ENCODE data around the gene REG1B. TPM values are rescaled to one million over a fixed set of nuclear protein-coding genes. Genes with fewer than 3 reads are reported as not detected.

REG1B gene
- total RNA-seq, 1 donor from 2014 or later = not detected

DNA sequence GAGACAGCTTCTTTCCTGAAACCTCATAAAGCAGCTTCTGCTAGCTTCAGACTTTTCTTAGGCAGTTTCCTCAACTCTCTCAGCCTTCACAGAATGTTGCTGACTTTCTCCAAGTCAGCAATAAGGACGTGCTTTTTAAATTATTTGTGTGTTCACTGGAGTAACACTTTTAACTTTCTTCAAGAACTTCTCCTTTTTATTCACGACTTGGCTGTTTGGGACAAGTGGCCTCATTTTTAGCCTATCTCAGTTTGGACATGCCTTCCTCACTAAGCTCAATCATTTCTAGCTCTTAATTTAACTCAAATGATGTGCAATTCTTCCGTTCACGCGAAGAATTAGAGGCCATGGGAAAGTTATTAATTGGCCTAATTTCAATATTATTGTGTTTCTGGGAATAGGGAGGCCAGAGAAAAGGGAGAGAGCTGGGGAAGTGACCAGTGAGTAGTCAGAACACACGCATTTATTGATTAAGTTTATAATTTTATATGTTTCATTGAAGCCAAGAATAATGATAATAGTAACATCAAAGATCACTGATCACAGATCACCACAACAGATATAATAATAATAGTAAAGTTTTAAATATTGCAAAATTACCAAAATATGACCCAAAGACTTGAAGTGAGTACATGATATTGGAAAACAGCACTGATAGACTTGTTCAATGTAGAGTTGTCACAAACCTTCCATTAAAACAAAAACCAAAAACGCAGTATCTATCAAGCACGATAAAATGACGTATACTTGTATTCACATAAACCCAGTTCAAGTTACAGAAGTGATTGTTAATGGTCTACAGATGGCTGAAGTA, 37.3 kb upstream of the REG1B start:
- H3K9ac ChIP-seq = no peak overlapping the region
- H3K36me3 ChIP-seq = no peaks in the 10 kb centered on the region
- no peak overlapping the region for H3K4me2 ChIP-seq
- no peaks in the 10 kb centered on the region for H3K9me3 ChIP-seq (ENCODE audit: low read depth)
- TF ChIP-seq EZH2phosphoT487 (IDR thresholded peaks at IDR 0.05) (no peak), EZH2 (IDR thresholded peaks at IDR 0.05) (no peak)
- TF ChIP-seq, protein P1, sequence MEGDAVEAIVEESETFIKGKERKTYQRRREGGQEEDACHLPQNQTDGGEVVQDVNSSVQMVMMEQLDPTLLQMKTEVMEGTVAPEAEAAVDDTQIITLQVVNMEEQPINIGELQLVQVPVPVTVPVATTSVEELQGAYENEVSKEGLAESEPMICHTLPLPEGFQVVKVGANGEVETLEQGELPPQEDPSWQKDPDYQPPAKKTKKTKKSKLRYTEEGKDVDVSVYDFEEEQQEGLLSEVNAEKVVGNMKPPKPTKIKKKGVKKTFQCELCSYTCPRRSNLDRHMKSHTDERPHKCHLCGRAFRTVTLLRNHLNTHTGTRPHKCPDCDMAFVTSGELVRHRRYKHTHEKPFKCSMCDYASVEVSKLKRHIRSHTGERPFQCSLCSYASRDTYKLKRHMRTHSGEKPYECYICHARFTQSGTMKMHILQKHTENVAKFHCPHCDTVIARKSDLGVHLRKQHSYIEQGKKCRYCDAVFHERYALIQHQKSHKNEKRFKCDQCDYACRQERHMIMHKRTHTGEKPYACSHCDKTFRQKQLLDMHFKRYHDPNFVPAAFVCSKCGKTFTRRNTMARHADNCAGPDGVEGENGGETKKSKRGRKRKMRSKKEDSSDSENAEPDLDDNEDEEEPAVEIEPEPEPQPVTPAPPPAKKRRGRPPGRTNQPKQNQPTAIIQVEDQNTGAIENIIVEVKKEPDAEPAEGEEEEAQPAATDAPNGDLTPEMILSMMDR (IDR thresholded peaks at IDR 0.05) = no peak
- no peaks in the 10 kb centered on the region for H4K20me1 ChIP-seq (ENCODE audit: low read depth)
- Mint-ChIP-seq H3K27me3 (ENCODE audit: insufficient read depth, low read depth) (peaks cover 2% of the 10 kb centered on the region), H3K4me3 (no peak overlapping the region), H3K4me1 (peaks cover 8% of the 10 kb centered on the region), H3K27ac (no peak overlapping the region), H3K36me3 (no peaks in the 10 kb centered on the region), H3K9me3 (no peaks in the 10 kb centered on the region)
- H2AFZ ChIP-seq (replicated peaks) = no peak overlapping the region
- no peaks in the 10 kb centered on the region for H3K4me1 ChIP-seq
- H3F3A ChIP-seq (ENCODE audit: low read depth) = no peaks in the 10 kb centered on the region
- H3K4me3 ChIP-seq = no peak overlapping the region
- H3K27ac ChIP-seq = no peak overlapping the region
- DNase-seq (ENCODE audit: low spot score) = no peak
- no peaks in the 10 kb centered on the region for H3K79me2 ChIP-seq (ENCODE audit: low read depth)
- no peaks in the 10 kb centered on the region for H3K27me3 ChIP-seq

DNA sequence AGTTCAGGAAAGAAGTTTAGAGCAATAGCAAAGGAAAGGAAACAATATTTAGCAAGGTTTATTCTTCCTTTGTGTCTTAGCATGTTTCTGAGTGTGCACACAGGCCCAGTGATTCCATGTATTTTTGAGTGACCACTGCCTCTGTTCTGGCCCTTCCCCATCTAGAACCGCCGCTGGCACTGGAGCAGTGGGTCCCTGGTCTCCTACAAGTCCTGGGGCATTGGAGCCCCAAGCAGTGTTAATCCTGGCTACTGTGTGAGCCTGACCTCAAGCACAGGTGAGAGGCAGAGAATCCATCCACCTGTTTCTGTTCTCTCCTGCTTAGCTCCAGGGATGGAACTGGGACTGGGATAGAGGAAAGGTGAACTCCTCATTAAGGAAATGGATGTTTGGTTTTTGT, 34.9 kb upstream of the REG1B start:
- no peaks in the 10 kb centered on the region for H3K27me3 Mint-ChIP-seq (ENCODE audit: insufficient read depth, low read depth)
- peaks cover 2% of the 10 kb centered on the region for H3K9me3 Mint-ChIP-seq

DNA sequence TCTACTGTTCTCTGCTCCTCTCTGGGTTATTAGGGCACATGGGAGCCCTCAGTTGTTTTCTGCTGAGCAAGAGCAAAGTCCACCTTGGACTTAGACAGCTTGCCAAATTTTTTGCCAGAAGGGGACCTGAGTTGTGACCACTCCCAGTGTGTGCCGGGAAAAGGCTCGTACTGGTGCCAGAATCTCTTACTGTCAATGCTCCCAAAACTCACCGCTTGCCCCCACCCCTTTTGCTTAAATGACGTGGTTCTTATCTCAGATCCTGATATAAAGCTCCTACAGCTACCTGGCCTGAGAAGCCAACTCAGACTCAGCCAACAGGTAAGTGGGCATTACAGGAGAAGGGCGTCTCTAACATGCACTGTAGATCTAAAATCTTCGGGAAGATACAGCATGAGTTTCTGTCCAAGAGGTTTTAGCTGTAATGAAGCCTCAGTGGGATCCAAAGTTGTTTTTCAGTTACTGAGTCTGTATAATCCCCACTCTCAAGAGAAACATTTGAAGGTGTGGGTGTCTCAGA, 32.5 kb upstream of the REG1B start, which contains the start of gene REG1A:
REG1A (plus strand) TSS at position 295 of the 520 bp plus-strand sequence. CDS start 374 bp downstream, outside the sequence.
- no peaks in the 10 kb centered on the region for H3K79me2 ChIP-seq (ENCODE audit: low read depth)
- Mint-ChIP-seq H3K4me3 (no peak within 1 kb of the TSS), H3K36me3 (no peaks in the 10 kb centered on the region), H3K27me3 (ENCODE audit: insufficient read depth, low read depth) (no peaks in the 10 kb centered on the region), H3K9me3 (peaks cover 2% of the 10 kb centered on the region), H3K27ac (no peak within 1 kb of the TSS), H3K4me1 (no peaks in the 10 kb centered on the region)
- H3K27me3 ChIP-seq = no peaks in the 10 kb centered on the region
- no peak within 1 kb of the TSS for H3K27ac ChIP-seq
- peak within 1 kb of the TSS; percentile 10 for H2AFZ ChIP-seq (replicated peaks)
- no peak within 1 kb of the TSS for H3K9ac ChIP-seq
- no peak within 1 kb of the TSS for H3K4me2 ChIP-seq
- TF ChIP-seq EZH2 (IDR thresholded peaks at IDR 0.05) (no peak), EZH2phosphoT487 (IDR thresholded peaks at IDR 0.05) (no peak)
- TF ChIP-seq, protein P1 (IDR thresholded peaks at IDR 0.05) = no peak
- H3K4me1 ChIP-seq = no peaks in the 10 kb centered on the region
- H3K4me3 ChIP-seq = no peak within 1 kb of the TSS
- H3K36me3 ChIP-seq = no peaks in the 10 kb centered on the region
- DNase-seq (ENCODE audit: low spot score) = no peak
- no peaks in the 10 kb centered on the region for H4K20me1 ChIP-seq (ENCODE audit: low read depth)
- H3K9me3 ChIP-seq (ENCODE audit: low read depth) = no peaks in the 10 kb centered on the region
- no peaks in the 10 kb centered on the region for H3F3A ChIP-seq (ENCODE audit: low read depth)

More for the DNA sequence above, 34.9 kb upstream of the REG1B start:
- Histone ChIP-seq H3F3A (ENCODE audit: low read depth) (no peaks in the 10 kb centered on the region), H3K79me2 (ENCODE audit: low read depth) (no peaks in the 10 kb centered on the region), H3K27me3 (no peaks in the 10 kb centered on the region), H3K4me2 (no peak overlapping the region), H3K4me3 (no peak overlapping the region), H2AFZ (replicated peaks) (no peak overlapping the region), H3K27ac (no peak overlapping the region), H3K4me1 (no peaks in the 10 kb centered on the region), H3K9me3 (ENCODE audit: low read depth) (no peaks in the 10 kb centered on the region), H3K9ac (no peak overlapping the region), H4K20me1 (ENCODE audit: low read depth) (no peaks in the 10 kb centered on the region), H3K36me3 (no peaks in the 10 kb centered on the region)
- no peak for DNase-seq (ENCODE audit: low spot score)
- H3K4me1 Mint-ChIP-seq = no peaks in the 10 kb centered on the region
- no peaks in the 10 kb centered on the region for H3K36me3 Mint-ChIP-seq
- no peak overlapping the region for H3K27ac Mint-ChIP-seq
- TF ChIP-seq, protein P1 (IDR thresholded peaks at IDR 0.05) = no peak
- TF ChIP-seq EZH2 (IDR thresholded peaks at IDR 0.05) (no peak), EZH2phosphoT487 (IDR thresholded peaks at IDR 0.05) (no peak)
- H3K4me3 Mint-ChIP-seq = no peak overlapping the region
